A549 (cell line): ENCODE measurements around the gene TTC31.

Experiments
- BHLHE40 ChIP-seq: IDR thresholded peaks from 2 replicates; pipeline ENCODE4 v1.6.1; 2012; ENCODE audit warnings: low read depth, low read length, inconsistent platforms
- CHD2 ChIP-seq: fragments of 150-350 bp; IDR thresholded peaks from 2 replicates; pipeline ENCODE4 v1.6.1; 2014; ENCODE audit warnings: low read length; ENCODE audit not compliant: partially characterized antibody
- CTCF ChIP-seq: fragments of >200 bp; sonication (Bioruptor Twin); formaldehyde crosslinking; IDR thresholded peaks from 3 replicates; pipeline ENCODE4 v1.5.1; 2016
- ELK1 ChIP-seq: fragments of 150-350 bp; IDR thresholded peaks from 2 replicates; pipeline ENCODE4 v1.6.1; 2014; ENCODE audit warnings: low read depth, mild to moderate bottlenecking, low read length
- FOSL2 ChIP-seq, 2 experiments: fragments of 450-650 bp in 1 of 2; fragments of >200 bp in 1 of 2; sonication (Bioruptor Twin) in 1 of 2; formaldehyde crosslinking; IDR thresholded peaks; 2 replicates each; pipeline versions ENCODE4 v1.5.0 to v1.6.1; 2016 to 2020; ENCODE audit warnings: mild to moderate bottlenecking in 1 of 2, moderate library complexity in 1 of 2
- HOXA7 ChIP-seq: fragments of 250-450 bp; sonication (Bioruptor Pico); IDR thresholded peaks from 2 replicates; pipeline ENCODE4 v1.5.0; 2020; ENCODE audit warnings: mild to moderate bottlenecking, moderate library complexity
- MAFK ChIP-seq: fragments of 450-650 bp; IDR thresholded peaks from 2 replicates; pipeline ENCODE4 v1.6.1; 2014; ENCODE audit not compliant: partially characterized antibody
- MAX ChIP-seq: IDR thresholded peaks from 2 replicates; pipeline ENCODE4 v1.6.1; 2012
- NR3C1 ChIP-seq: fragments of >200 bp; sonication (Bioruptor Twin); formaldehyde crosslinking; IDR thresholded peaks from 3 replicates; pipeline ENCODE4 v1.6.1; 2017
- PHF8 ChIP-seq: fragments of 200-600 bp; sonication (generic); IDR thresholded peaks from 2 replicates; pipeline ENCODE4 v1.6.1; 2016; ENCODE audit warnings: low read depth, mild to moderate bottlenecking, antibody characterized with exemption, moderate library complexity, borderline replicate concordance
- POLR2A ChIP-seq: IDR thresholded peaks from 2 replicates; pipeline ENCODE4 v1.6.1; 2012; ENCODE audit warnings: mild to moderate bottlenecking, low read length
- RAD21 ChIP-seq, 2 experiments: fragments of >200 bp in 1 of 2; sonication (Bioruptor Twin) in 1 of 2; formaldehyde crosslinking in 1 of 2; IDR thresholded peaks in 1 of 2; conservative IDR thresholded peaks in 1 of 2; 2 replicates in 1 of 2; 3 replicates in 1 of 2; pipeline ENCODE4 v1.6.1; 2012 to 2018; ENCODE audit warnings: inconsistent platforms in 1 of 2
- REST ChIP-seq: fragments of 200-600 bp; sonication (generic); IDR thresholded peaks from 2 replicates; pipeline ENCODE4 v1.6.1; 2016; ENCODE audit warnings: antibody characterized with exemption, mild to moderate bottlenecking, moderate library complexity
- ZFP36 ChIP-seq: fragments of 450-650 bp; IDR thresholded peaks from 2 replicates; pipeline ENCODE4 v1.6.1; 2014; ENCODE audit warnings: borderline replicate concordance; ENCODE audit not compliant: partially characterized antibody

GRCh38 chr2:74441170-74441689 is 41.7 kb upstream of the TTC31 start:
- TF ChIP-seq RAD21 (conservative IDR thresholded peaks at IDR 0.05 in 1 of 2, IDR thresholded peaks at IDR 0.05 in 1 of 2) = no peak
- TF ChIP-seq ZFP36 = no peak
- no peak for TF ChIP-seq PHF8
- no peak for TF ChIP-seq CTCF
- TF ChIP-seq BHLHE40 = no peak
- no peak for TF ChIP-seq MAFK
- TF ChIP-seq POLR2A = no peak
- TF ChIP-seq REST = no peak
- no peak for TF ChIP-seq HOXA7
- TF ChIP-seq CHD2 = no peak
- TF ChIP-seq FOSL2 (IDR thresholded peaks at IDR 0.05) = no peak
- TF ChIP-seq FOSL2 (CRISPR knock-in tag; IDR thresholded peaks at IDR 0.05) = no peak
- TF ChIP-seq MAX = no peak
- no peak for TF ChIP-seq ELK1
- no peak for TF ChIP-seq NR3C1
